Activated CD4-positive, CD25-positive, alpha-beta regulatory T cell treated with anti-CD3 and anti-CD28 coated beads, Interleukin-2, amount 50 U/mL, for 24 hours (primary cell): Measurements from ENCODE around the gene SYVN1.
A peak's percentile ranks its signal among the peaks of the same experiment; 100 is the strongest.
"Not testable (repeated sequence)": the region's sequence is repeated elsewhere in the genome, so short reads cannot be mapped to it uniquely, and the experiment has no call there.

ENCODE experiments used
- ATAC-seq, 2 donors: fragments of 150-1000 bp; cut with Tn5 transposase; one replicate each; pipeline ENCODE4 v1.10.0; 2021; ENCODE audit warnings: mild to moderate bottlenecking in 1 of 2, moderate library complexity in 1 of 2

The SYVN1 gene

GRCh38 chr11:65126624-65127274, 7.6 kb downstream of the SYVN1 start:
- no peak for ATAC-seq

- no peak for ATAC-seq
Measured at GRCh38 chr11:65125197-65126056, 8.9 kb downstream of the SYVN1 start.

GRCh38 chr11:65124480-65125196, 9.7 kb downstream of the SYVN1 start:
- ATAC-seq = no peak

GRCh38 chr11:65121865-65122696, 12.2 kb downstream of the SYVN1 start, which contains the start of the genes FAU and MRPL49:
Gene FAU, minus strand, starts transcription at chr11:65122134. Its CDS starts 321 bp downstream, at chr11:65121813.
Gene MRPL49, plus strand, starts transcription at chr11:65122321. Its CDS starts 26 bp downstream, at chr11:65122347.
- peak; percentile 87 to 88 for ATAC-seq

GRCh38 chr11:65121447-65121864, 12.9 kb downstream of the SYVN1 start:
- ATAC-seq = no peak

GRCh38 chr11:65120831-65121230, 13.5 kb downstream of the SYVN1 start:
- ATAC-seq = no peak

GRCh38 chr11:65119670-65119995, 14.7 kb downstream of the SYVN1 start:
- no peak for ATAC-seq

- ATAC-seq = not testable (repeated sequence)
Measured at GRCh38 chr11:65118891-65119669, 15.2 kb downstream of the SYVN1 start.

GRCh38 chr11:65118097-65118837, 16.1 kb downstream of the SYVN1 start:
- ATAC-seq = no peak

- peak; percentile 61 to 62 for ATAC-seq
Measured at GRCh38 chr11:65117206-65118096, 16.9 kb downstream of the SYVN1 start, which contains the start of gene ZNHIT2. Gene ZNHIT2, minus strand, starts transcription at chr11:65117701. Its CDS starts 48 bp downstream, at chr11:65117653.

GRCh38 chr11:65116370-65117205, 17.7 kb downstream of the SYVN1 start:
- peak; percentile 21 to 30 for ATAC-seq

- no peak for ATAC-seq
Measured at GRCh38 chr11:65115361-65116082, 18.8 kb downstream of the SYVN1 start.

- ATAC-seq = no peak
Measured at GRCh38 chr11:65114538-65115171, 19.7 kb downstream of the SYVN1 start.

- ATAC-seq = no peak
Measured at GRCh38 chr11:65113839-65114238, 20.5 kb downstream of the SYVN1 start.

- ATAC-seq = no peak
Measured at GRCh38 chr11:65113361-65113756, 21.0 kb downstream of the SYVN1 start.

GRCh38 chr11:65112546-65113360, 21.6 kb downstream of the SYVN1 start:
- ATAC-seq = peak; percentile 42 to 43
